Activated CD8-positive, alpha-beta memory T cell treated with anti-CD3 and anti-CD28 coated beads, Interleukin-2, amount 50 U/mL, for 48 hours (primary cell): ENCODE results near the gene ZNF628.
A peak's percentile ranks its signal among the peaks of the same experiment; 100 is the strongest.
"Not testable (repeated sequence)": the region's sequence is repeated elsewhere in the genome, so short reads cannot be mapped to it uniquely, and the experiment has no call there.

Experiments used
- DNase-seq: peaks from one replicate; pipeline ENCODE4 v3.0.0-alpha.2; 2020

Gene ZNF628

DNA sequence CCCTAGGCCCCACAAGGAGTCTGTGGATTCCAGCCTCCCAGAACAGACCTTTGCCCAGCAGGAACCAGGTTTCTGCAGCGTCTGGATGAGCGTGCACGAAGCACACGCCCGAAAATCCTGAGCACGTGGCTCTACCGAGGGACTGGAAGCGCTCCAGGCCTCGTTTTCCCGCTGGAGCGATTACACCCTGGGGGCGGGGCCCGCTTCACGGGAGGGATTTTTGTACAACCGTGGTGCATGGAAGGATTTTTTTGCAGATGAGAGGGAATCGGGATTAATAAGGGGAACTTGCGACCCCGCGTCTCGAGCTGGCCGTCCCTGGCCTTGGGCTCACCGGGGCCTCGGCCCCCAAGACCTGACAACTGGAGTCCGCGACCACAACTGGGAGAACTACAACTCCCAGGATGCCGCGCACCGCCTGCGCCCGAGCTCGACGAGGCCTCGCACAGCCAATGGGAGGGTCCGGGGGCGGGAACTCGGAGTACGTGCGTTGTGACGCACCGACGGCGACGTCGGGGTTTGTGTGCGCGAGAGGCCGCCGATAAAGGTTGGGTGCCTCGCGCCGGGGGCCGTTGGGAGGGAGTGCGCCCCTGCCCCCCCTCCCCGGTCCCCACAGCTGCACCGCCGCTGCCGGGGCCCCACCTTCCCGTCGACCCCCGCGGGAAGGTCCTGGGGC lies at the start of gene ZNF628:
ZNF628 (plus strand) TSS at position 518 of the 676 bp plus-strand sequence. CDS start 3,294 bp downstream, outside the sequence.
- peak; percentile 96 for DNase-seq

DNA sequence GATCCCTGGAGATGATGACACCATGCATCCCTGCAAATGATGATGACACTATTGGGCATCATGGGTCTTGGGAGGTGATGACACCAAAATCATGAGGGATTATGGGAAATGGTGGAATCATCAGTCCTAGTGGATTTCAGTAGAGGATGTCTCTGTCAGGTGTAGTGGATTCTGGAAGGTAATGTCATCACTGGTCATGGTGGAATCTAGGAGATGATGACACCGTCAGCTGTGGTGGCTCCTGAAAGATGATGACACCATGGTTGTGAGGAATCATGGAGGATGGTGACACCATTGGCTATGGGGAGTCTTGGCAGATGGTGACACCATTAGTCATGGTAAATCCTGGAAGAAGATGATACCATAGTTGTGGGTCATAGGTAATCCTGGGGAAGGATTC lies 45.2 kb upstream of the ZNF628 start:
- DNase-seq, result no peak

DNA sequence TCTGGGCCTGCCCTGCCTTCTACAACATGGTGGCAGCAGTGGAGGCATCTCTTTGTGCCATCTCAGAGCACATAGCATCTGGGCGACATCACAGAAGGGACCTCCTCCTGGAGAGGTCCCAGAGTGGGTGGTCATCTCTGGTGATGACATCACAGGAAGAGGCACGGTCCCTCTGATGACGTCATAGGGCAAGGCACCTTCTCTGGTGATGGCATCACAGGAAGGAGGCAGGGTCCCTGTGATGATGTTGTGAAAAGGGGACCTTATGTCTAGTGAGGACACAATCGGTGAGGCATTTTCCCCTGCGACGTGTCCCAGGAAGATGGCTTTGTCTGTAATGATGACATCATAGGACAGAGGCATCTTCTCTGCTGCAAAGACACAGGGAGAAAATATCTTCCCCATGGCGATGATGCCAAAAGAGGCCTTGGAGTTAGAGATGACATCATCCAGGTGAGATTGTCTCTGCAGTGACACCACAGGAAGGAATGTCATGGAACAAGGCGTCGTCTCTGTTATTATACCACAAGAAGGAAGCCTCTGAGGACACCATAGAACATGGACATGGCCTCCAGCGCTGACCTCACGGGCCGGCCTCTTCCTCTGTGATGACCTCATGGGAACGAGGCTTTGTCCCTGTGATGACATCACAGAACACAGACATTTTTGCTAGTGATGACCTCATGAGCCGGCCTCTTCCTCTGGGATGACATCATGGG lies 44.0 kb upstream of the ZNF628 start:
- no peak for DNase-seq

DNA sequence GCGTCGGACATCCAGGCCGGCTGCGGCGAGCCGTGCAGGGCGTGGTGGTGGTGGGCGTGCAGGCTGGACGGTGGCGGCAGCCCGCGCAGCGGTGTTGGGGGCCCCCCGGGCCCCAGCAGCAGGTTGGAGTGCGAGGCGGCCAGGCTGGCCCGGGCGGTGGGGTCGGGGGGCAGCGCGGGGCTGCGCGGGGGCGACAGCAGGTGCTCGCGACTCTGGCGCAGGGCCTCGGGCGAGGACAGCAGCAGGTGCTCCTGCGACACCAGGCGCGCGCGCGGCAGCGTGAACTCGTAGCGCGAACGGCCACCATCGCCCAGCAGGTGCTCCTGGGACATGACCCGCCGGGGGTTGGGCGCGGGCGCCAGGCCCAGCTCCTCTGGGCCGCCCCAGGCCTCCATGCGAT lies 43.1 kb upstream of the ZNF628 start:
- no peak for DNase-seq

DNA sequence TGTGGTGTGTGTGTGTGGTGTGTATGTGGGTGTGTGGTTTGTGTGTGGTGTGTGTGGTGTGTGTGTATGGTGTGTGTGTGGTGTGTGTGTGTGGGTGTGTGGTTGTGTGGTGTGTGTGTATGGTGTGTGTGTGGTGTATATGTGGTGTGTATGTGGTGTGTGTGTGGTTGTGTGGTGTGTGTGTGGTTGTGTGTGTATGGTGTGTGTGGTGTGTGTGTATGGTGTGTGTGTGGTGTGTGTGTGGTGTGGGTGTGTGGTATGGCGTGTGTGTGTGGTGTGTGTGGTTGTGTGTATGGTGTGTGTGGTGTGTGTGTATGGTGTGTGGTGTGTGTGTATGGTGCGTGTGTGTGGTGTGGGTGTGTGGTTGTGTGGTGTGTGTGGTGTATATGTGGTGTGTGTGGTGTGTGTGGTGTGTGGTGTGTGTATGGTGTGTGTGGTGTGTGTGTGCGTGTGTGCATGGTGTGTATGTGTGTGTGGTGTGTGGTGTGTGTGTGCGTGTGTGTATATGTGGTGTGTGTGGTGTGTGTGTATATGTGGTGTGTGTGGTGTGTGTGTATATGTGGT lies 42.0 kb upstream of the ZNF628 start:
- no peak for DNase-seq

DNA sequence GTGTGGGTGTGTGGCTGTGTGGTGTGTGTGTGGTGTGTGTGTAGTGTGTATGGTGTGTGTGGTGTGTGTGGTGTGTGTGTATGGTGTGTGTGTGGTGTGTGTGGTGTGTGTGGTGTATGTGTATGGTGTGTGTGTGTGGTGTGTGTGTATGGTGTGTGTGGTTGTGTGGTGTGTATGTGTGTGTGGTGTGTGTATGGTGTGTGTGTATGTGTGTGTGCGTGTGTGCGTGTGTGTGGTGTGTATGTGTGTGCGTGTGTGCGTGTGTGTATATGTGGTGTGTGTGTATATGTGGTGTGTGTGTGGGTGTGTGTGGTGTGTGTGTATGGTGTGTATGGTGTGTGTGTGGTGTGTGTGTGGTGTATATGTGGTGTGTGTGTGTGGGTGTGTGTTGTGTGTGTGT lies 41.4 kb upstream of the ZNF628 start:
- DNase-seq, result no peak

DNA sequence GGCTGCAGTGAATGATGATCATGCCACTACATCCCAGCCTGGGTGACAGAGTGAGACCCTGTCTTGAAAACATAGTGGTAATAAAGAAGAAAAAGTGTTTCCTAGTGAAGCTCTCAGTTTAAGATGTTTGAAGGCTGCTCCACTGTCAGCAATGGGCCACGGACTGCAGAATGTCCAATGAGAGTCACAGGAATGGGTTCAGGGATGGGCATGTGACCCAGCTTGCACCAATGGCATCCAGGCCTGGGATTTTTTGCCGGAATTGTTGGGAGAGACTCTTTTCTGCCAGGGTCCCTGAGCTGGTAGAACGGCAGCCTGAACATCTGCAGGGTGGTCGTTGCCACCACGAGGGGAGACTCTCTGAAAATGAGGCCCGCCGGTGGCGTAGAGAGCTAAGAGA lies 39.6 kb upstream of the ZNF628 start:
- DNase-seq, result no peak

DNA sequence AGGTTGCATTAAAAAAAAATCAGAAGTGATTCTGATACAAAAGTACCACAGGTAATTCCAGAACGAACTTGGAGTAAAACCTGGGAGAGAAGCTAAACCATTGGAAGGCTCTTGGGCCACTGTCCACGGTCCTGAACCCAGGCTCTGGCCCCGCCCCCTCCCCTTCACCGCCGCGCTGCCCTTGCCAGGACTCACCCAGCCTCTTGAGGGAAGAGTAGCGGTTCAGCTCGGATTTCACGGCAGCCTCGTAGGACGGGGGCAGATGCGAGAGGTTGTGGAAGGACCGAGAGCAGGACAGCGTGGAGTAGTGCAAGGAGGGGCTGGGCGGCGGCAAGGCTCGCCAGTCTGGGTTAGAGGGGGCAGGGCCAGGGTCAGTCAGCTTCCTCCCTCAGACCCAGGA lies 39.0 kb upstream of the ZNF628 start:
- no peak for DNase-seq

DNA sequence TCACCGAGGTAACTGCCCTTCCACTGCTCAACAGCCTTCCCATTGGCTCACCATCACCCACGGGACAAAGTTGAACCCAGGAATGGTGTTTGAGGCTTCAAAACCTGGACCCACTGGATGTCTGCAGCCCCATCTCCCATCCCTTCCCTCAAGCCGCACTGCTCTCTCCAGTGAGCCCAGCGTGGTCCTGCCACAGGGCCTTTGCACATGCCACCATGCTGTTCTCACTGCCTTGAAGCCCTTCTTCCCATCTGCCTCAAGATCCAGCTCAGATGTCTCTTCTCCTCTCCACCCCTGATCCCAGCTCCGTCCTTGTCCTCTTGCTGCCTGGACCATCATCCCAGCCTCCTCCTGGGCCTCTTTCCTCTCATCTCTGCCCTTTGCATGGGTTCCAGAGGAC lies 37.4 kb upstream of the ZNF628 start:
- DNase-seq, result no peak

DNA sequence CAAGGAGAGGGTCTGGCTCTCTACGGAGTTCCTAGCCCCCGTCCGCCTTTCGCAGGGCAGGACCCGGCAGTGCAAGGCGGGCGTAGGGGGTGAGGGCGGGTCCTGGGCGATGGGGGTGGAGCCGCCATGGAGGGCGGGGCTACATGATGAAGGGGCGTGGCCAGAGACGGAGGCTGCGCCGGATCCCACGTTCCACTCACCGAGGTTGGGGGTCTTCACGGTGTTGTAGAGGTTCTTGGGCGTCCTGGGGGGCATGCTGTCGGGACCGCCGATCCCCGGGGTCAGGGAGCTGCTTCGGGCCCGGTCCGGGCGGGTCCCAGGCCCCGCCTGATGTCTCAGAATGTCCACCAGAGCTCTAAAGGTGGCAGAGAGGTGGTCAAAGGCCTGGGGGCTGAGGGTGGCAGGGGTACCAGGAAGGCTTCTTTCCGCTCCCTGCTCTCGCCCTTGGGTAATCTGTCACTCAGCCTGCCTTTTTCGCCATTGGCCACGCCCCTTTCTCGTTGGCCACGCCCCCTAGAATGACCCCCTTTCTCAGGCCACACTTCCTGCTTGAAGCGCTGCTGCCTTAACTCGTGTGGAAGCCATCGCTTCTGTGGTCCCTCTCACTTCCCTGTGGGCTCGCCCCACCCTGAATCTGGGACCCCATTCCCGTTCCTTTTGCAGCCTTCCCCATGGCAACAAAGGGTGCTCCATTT lies 35.9 kb upstream of the ZNF628 start:
- DNase-seq, result peak; percentile 75

DNA sequence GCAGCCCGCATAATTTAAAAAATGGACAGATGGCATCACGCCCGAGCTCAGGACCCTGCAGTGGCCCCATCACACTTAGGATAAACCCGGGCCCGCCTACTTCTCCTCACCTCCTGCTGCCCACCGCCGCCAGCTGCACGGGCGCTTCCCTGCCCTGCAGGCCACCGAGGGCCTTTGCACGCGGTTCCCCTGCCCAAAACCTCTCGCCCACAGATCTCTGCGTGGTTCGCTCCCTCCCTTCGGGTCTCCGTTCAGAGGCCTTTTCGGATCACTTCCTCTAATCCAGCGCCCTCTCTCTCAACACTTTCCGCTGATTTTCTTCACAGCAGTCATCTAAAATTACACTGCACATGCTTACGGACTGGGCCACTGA lies 35.1 kb upstream of the ZNF628 start:
- DNase-seq, result peak; percentile 51

DNA sequence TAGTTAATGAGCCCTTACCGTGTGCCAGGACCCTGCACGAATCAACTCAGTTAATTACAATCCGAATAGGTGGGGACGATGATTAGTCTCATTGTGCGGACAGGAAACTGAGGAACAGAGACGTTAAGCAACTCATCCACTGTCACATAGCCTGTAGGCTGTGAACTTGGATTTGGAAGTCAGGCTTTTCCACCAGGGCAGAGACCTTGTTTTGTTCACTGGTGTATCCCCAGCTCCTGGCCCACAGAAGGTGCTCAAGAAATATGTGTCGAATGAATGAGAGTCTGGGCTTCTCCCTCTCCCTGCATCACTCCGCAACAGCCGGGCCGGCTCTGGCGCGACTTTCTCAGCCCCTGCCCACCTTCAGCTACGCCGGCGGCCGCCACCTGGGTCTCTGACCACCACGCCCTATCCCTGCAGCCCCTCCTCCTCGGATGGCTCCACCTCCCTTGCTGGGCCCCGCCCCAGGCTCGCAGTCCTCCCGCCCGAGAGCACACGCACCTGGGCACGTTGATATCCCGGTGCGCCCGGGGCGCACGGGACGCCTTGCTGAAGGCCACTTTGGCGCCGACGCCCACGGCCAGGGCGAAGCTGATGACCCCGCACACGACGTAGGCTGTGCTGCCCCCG lies 34.6 kb upstream of the ZNF628 start:
- DNase-seq, result peak; percentile 60

DNA sequence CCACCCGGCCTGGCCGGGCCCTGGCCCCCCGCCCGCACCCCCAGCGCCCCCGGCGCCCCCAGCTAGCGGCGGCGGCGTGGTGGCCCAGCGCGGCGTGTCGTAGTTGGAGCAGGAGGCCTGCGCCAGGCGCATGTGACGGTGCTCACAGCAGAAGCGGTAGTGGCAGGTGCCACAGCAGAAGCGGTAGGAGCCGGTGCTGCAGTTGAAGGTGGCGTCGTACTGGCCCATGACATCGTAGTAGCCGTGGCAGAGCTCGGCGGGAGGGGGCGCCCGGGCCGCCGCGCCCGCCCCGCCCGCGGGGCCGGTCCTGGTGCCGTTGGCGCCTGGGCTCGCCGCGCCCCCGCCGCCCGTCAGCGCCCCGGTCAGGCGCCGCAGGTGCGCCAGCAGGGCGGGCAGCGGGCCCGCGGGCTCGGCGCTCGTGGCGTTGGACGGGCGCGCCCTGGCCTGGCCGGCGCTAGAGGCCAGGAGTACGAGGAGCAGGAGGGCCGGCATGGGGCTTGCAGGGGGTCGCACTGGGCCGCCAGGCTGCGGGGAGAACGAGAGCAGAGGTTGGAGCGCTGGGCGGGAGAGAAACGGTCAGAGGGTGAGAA lies 34.0 kb upstream of the ZNF628 start:
- peak; percentile 52 for DNase-seq

DNA sequence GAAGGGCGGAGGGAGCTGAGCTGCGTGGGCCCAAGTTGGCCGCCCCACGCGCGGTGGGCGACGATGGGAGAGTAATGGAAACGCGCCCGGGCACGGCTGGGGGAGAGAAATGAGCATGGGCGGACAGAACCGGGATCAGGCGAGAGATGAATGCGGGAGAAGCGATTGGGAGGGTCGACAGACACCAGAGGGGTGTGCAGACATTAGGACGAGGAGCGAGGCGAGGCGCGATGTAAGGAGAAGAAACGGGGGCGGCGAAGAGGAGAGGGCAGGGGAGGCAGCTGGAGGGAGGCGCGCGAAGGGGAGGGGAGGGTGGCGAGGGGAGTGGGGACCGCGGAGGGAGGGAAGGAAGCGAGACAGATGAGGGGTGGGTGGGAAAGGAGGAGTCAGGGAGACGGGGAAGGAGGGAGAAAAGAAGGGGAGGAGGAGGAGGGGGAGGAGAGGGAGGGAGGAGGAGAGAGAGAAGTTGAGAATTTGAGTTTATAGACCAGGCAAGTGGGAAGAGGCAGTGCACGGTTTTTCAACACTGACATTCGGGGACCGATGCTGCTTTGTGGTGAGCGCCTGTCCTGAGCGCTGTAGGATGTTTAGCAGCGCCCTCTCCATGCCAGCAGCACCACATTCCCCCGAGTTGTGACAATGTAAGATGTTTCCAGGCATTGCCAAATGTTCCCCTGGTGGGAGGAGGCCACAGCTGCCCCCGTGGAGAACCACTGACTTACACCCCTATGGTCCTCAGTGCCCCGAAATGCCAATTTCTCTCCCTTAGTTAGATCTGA lies 33.2 kb upstream of the ZNF628 start, which contains the start of gene SHISA7:
SHISA7 (minus strand) TSS at position 256 of the 779 bp plus-strand sequence. CDS start 437 bp downstream, outside the sequence.
- peak; percentile 48 for DNase-seq

DNA sequence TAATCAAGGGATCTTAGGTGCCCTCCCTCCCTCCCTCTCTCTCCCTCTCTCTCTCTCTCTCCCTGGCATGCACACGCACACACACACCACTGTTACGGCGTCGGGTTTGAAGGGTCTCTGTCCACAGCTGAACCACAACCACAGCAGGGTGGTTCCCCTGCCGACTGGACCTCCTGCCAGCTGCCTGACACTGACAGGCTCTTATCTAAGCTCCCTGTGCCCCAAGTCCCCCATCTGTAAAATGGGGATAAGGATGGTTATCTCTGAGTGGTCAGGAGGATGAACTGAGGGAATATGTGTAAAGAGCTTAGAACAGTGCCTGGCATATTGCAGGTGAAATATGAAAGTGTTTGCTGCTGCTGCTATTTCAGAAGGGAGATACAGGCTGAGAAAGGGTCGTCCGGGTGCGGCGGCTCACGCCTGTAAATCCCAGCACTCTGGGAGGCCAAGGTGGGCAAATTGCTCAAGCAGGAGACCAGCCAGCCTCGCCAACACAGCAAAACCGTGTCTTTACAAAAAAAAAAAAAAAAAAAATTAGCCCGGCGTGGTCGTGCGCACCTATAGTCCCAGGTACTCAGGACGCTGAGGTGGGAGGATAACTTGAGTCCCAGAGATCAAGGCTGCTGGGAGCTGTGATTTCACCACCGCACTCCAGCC lies 32.5 kb upstream of the ZNF628 start:
- peak; percentile 42 for DNase-seq

DNA sequence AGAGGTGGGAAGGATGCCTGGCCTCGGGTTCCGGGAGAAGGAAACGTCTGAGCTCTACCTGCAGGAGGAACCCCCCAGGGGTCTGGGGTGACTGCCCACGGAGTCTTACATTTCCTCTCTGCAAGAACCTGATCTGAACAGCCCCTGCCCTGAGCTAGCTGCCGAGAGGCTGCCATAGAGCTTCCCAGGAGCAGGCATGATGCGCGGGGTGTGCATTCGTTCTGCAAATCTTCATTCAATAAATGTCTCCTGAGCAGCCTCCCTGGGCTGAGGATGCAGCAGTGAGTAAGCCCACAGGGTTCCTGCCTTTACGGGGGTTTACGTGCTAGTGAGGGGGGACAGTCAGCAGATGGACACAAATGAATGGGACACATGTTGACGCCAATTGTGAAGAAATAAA lies 31.8 kb upstream of the ZNF628 start:
- DNase-seq, result no peak

DNA sequence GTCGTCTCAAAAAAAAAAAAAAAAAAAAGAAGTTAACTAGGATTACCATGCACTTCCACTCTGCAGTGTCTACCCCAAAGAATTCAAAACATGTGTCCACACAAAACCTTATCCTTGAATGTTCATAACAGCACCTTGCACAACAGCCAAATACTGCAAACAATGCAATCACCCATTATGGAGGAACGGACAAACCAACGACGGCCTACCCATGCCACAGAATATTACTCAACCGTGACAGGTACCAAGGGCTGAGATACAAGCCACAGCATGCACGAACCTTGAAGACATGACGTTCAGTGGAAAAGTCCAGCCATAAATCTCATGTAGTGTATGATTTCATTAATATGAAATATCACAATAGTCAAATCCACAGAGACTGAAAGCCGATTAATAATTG lies 30.4 kb upstream of the ZNF628 start:
- no peak for DNase-seq

DNA sequence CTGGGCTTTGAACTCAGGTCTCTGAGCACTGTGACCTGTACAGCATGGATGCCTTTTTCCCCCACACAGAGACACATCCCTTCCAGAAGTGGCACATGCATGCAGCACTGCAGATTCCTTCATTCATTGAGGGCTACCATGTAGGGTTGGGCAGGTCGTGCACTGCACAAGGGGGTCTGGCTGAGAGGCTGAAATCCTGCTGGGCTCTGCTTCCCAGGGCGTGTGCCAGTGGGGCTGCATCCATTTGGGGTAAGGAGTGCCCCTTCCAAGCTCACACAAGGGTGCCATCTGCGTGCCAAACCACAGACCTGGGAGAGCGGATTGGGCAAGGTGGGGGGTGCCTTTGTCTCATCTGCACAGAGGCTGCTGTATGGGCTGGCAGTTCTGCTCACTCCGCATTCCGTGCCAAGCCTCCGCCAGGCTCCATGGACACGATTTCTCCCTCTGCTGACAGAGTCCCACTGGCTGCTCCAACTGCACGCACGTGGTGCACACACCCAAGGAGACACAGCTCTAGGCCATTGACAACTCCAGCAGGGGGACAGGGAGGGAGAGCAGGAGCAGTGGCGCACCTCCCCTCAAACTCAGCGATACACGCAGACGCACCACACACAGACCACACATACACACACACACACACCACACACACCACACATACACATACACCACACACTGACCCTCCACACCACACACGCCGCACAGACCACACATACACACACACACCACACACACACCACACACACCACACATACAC lies 28.8 kb upstream of the ZNF628 start:
- no peak for DNase-seq

DNA sequence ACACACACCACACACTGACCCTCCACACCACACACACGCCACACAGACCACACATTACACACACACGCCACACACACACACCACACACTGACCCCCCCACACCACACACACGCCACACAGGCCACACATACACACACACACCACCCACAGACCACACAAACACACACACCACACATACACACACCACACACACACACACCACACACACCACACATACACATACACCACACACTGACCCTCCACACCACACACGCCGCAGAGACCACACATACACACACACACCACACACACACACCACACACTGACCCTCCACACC lies 28.3 kb upstream of the ZNF628 start:
- not testable (repeated sequence) for DNase-seq

DNA sequence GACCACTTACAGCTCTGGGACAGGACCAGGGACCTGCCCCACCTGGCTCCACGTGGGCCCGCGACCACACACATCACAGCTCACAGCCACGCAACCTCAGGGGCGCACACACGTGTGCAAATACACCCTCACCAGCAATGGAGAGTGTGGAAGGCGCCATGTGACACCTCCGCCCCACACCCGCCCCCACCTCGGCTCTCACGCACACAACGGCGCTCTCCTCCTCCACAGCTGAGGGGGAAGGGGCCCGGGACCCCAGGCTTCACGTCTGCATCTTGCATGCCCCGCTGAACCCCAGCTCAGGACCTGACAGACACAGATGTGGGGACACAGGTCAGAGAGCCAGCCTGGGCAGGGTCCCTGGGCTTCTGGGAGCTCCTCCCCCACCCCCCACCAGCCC lies 26.9 kb upstream of the ZNF628 start:
- no peak for DNase-seq
